Subcutaneous abdominal adipose tissue (tissue), 5 donors: ENCODE measurements around the gene JAKMIP1.

Experiments
- H3K27ac ChIP-seq: one replicate; pipeline ENCODE4 v1.7.0; 2013; ENCODE audit warnings: low read depth, mild to moderate bottlenecking, inconsistent platforms, low read length, moderate library complexity
- H3K27me3 ChIP-seq, 5 donors: one replicate each; pipeline ENCODE4 v1.7.0; 2013; ENCODE audit warnings: low read length in 5 of 5, inconsistent platforms in 1 of 5; ENCODE audit not compliant: control insufficient read depth in 5 of 5, insufficient read depth in 4 of 5
- H3K36me3 ChIP-seq, 5 donors: one replicate each; pipeline ENCODE4 v1.7.0; 2013; ENCODE audit warnings: low read length in 5 of 5; ENCODE audit not compliant: control insufficient read depth in 5 of 5, insufficient read depth in 5 of 5
- H3K4me1 ChIP-seq, 5 donors: one replicate each; pipeline ENCODE4 v1.7.0; 2013; ENCODE audit warnings: low read length in 5 of 5, mild to moderate bottlenecking in 3 of 5, moderate library complexity in 1 of 5; ENCODE audit not compliant: control insufficient read depth in 5 of 5, insufficient read depth in 5 of 5
- H3K4me3 ChIP-seq, 5 donors: one replicate each; pipeline ENCODE4 v1.7.0; 2013; ENCODE audit warnings: low read length in 5 of 5, low read depth in 1 of 5
- H3K9ac ChIP-seq, 5 donors: one replicate each; pipeline ENCODE4 v1.7.0; 2013; ENCODE audit warnings: low read length in 5 of 5, mild to moderate bottlenecking in 4 of 5, moderate library complexity in 3 of 5
- H3K9me3 ChIP-seq, 5 donors: one replicate each; pipeline ENCODE4 v1.7.0; 2013; ENCODE audit warnings: low read length in 5 of 5; ENCODE audit not compliant: control insufficient read depth in 5 of 5
- donor health status: healthy.
- donor health status: healthy.
- donor health status: healthy.
- donor health status: healthy.
- donor health status: healthy.

Gene JAKMIP1

DNA sequence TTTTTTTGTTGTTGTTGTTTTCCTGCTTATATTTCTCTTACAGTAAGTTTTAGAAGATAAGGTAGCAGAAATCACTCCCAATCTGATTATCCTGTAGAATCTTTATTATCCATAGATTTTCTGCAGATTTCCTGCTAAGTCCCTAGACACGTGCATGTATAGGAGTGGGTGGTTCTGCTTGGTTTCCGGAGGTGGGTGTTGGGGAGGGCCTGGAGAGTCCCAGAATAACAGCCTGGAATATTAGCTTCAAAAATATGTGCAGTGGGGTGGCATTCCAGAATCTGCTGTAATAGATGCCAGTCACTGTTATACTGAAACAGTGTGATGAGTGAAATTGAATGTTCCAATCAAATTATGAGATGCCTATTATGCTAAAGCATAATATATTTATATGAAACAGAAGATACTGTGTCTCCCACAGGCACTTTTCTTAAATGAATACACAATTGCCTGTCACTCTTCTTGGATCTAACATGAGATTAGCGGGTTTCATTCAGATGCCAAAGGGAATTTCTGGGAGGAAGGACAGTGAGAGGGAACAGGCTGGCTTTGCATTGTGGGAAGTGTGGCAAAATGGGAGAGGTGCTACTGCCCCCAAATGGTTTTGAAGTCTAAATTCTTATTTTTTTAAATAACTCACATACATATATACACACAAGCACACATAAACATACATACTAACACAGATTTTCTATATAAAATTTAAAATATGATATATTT is 219.8 kb downstream of the JAKMIP1 start:
- Histone ChIP-seq H3K27me3 (peaks cover 13 to 26% (median 19%) of the 10 kb centered on the region in 5 donors), H3K4me1 (no peaks in the 10 kb centered on the region), H3K9ac (no peak overlapping the region), H3K27ac (no peak overlapping the region), H3K36me3 (no peaks in the 10 kb centered on the region), H3K9me3 (peaks cover 0 to 5% (median 2%) of the 10 kb centered on the region in 5 donors), H3K4me3 (no peak overlapping the region)

DNA sequence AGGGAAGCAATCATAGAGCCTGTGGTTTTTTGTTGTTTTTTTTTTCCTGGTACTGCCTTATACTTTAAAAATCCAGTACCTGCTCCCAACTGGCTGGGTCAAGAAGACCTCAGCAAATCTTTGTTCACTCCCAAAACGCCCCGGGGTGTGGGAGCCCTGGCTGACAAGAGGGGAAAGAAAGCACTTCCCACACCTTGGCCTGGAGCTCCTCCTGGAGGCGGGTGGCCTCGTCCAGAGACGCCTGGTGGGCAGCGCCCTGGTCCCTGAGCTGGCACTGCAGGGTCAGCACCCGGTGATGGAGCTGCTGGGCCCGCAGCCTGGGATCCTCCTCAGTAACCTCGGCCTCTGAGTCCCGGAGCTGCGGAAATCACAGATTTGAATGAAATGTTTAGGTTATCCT is 220.4 kb downstream of the JAKMIP1 start:
- Histone ChIP-seq H3K9me3 (peaks cover 0 to 5% (median 2%) of the 10 kb centered on the region in 5 donors), H3K27ac (no peak overlapping the region), H3K36me3 (no peaks in the 10 kb centered on the region), H3K27me3 (peaks cover 13 to 28% (median 19%) of the 10 kb centered on the region in 5 donors), H3K9ac (no peak overlapping the region), H3K4me3 (no peak overlapping the region), H3K4me1 (no peaks in the 10 kb centered on the region)

DNA sequence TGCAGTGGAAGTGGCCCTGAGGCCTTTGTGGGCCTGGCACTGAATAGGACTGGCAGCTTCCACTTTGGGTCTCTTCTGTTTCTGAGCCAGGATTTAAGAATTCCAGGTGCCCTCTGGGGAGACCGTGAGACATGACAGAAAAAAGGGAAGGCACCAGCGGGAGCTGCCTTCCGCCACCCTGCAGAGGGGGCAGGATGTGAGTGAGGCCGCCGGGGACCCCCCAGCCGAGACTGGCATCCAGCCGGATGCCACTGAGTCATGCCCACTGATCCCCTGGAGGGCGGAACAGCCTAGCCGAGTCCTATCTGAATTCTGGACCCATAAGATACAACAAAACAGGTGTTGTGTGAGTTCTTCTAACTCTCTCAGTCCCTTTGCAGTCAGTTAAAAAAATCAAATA is 223.4 kb downstream of the JAKMIP1 start:
- H3K4me3 ChIP-seq: no peak overlapping the region
- H3K36me3 ChIP-seq: no peaks in the 10 kb centered on the region
- H3K9me3 ChIP-seq: no peaks in the 10 kb centered on the region
- H3K27me3 ChIP-seq: peaks cover 25 to 38% (median 28%) of the 10 kb centered on the region in 5 donors
- no peak overlapping the region for H3K9ac ChIP-seq
- H3K27ac ChIP-seq: no peak overlapping the region
- H3K4me1 ChIP-seq: no peaks in the 10 kb centered on the region

GRCh38 chr4:5976431-5976830 is 223.9 kb downstream of the JAKMIP1 start:
- H3K4me1 ChIP-seq: no peaks in the 10 kb centered on the region
- H3K4me3 ChIP-seq: no peak overlapping the region
- no peaks in the 10 kb centered on the region for H3K36me3 ChIP-seq
- no peak overlapping the region for H3K9ac ChIP-seq
- no peaks in the 10 kb centered on the region for H3K9me3 ChIP-seq
- peaks cover 20 to 38% (median 28%) of the 10 kb centered on the region in 5 donors for H3K27me3 ChIP-seq
- H3K27ac ChIP-seq: no peak overlapping the region
